WI38 (cell line): ENCODE data around the gene ESPN.

Experiments
- H3K4me3 ChIP-seq: 2 replicates; pipeline ENCODE4 v1.5.1; 2011; ENCODE audit warnings: low read depth, mild to moderate bottlenecking, control low read depth, low read length
- CTCF ChIP-seq: IDR thresholded peaks from 2 replicates; pipeline ENCODE4 v1.5.1; 2012; ENCODE audit warnings: low read depth, mild to moderate bottlenecking, control low read depth, low read length

The ESPN gene

GRCh38 chr1:6396998-6397397, 27.6 kb upstream of the ESPN start:
- H3K4me3 ChIP-seq, result no peak overlapping the region
- no peak for TF ChIP-seq CTCF

- no peak overlapping the region for H3K4me3 ChIP-seq
- TF ChIP-seq CTCF, result no peak
These were observed 26.6 kb upstream of the ESPN start for GRCh38 chr1:6397844-6398441.

GRCh38 chr1:6399294-6399693, 25.3 kb upstream of the ESPN start:
- H3K4me3 ChIP-seq, result no peak overlapping the region
- TF ChIP-seq CTCF, result no peak

- no peak for TF ChIP-seq CTCF
- H3K4me3 ChIP-seq, result no peak overlapping the region
These were observed 22.9 kb upstream of the ESPN start for GRCh38 chr1:6401673-6402072.

GRCh38 chr1:6408023-6408422, 16.6 kb upstream of the ESPN start:
- TF ChIP-seq CTCF, result no peak
- H3K4me3 ChIP-seq, result no peak overlapping the region

GRCh38 chr1:6409053-6409452, 15.5 kb upstream of the ESPN start:
- no peak overlapping the region for H3K4me3 ChIP-seq
- no peak for TF ChIP-seq CTCF

GRCh38 chr1:6409733-6410132, 14.8 kb upstream of the ESPN start:
- TF ChIP-seq CTCF, result no peak
- no peak overlapping the region for H3K4me3 ChIP-seq
